Measurements from ENCODE around the gene IFIT1.
"Not testable (repeated sequence)": the region's sequence is repeated elsewhere in the genome, so short reads cannot be mapped to it uniquely, and the experiment has no call there.

IFIT1 gene

GRCh38 chr10:89404104-89405047 lies 12.0 kb downstream of the IFIT1 start:
- DNase-seq = no peak

DNA sequence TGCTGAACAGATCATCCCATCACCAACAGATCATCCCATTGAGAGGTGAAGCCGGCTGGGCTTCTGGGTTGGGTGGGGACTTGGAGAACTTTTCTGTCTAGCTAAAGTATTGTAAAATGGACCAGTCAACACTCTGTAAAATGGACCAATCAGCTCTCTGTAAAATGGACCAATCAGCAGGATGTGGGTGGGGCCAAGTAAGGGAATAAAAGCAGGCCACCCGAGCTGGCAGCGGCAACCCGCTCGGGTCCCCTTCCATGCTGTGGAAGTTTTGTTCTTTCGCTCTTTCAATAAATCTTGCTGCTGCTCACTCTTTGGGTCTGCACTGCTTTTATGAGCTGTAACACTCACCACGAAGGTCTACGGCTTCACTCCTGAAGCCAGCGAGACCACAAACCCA lies 13.8 kb downstream of the IFIT1 start:
- not testable (repeated sequence) for DNase-seq

DNA sequence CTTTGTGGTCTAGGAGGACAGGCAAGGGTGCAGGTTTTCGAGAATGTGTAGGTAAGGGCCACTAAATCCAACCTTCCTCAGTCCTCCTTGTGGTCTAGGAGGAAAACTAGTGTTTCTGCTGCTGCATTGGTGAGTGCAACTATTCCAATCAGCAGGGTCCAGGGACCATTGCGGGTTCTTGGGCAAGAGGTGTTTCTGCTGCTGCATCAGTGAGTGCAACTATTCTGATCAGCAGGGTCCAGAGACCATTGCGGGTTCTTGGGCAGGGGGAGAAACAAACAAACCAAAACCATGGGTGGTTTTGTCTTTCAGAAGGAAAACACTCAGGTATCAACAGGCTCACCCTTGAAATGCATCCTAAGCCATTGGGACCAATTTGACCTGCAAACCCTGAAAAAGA lies 15.4 kb downstream of the IFIT1 start:
- DNase-seq = not testable (repeated sequence)

GRCh38 chr10:89409282-89409681 lies 16.9 kb downstream of the IFIT1 start:
- not testable (repeated sequence) for DNase-seq

- not testable (repeated sequence) for DNase-seq
Observed at GRCh38 chr10:89410551-89410950, 18.1 kb downstream of the IFIT1 start.

- DNase-seq = not testable (repeated sequence)
Observed at GRCh38 chr10:89411135-89411534, 18.7 kb downstream of the IFIT1 start.

- DNase-seq = peak; percentile 56
Observed at GRCh38 chr10:89412276-89412675, 19.9 kb downstream of the IFIT1 start.

DNA sequence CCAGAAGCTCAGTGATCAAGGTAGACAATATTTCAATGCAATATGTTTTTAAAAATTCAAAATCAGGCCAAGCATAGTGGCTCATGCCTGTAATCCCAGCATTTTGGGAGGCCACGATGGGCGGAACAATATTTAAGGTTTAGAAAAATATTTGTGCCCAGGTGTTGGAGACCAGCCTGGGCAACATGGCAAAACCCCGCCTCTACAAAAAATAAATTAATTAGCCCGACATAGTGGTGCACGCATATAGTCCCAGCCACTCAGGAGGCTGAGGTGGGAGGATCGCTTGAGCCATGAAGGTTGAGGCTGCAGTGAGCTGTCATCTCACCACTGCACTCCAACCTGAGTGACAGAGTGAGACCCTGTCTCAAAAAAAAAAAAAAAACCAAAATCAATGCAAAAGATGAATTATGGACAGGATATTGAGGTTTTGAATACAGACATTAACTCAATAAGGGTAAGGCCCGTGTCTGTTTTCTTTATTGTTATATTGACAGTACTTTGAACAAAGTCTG lies 21.0 kb downstream of the IFIT1 start:
- no peak for DNase-seq

GRCh38 chr10:89414146-89414878 lies 21.9 kb downstream of the IFIT1 start, which contains the start of gene IFIT5:
Gene IFIT5 (plus strand): TSS chr10:89414568. CDS start chr10:89414799, 231 bp downstream.
- DNase-seq = peak; percentile 66

DNA sequence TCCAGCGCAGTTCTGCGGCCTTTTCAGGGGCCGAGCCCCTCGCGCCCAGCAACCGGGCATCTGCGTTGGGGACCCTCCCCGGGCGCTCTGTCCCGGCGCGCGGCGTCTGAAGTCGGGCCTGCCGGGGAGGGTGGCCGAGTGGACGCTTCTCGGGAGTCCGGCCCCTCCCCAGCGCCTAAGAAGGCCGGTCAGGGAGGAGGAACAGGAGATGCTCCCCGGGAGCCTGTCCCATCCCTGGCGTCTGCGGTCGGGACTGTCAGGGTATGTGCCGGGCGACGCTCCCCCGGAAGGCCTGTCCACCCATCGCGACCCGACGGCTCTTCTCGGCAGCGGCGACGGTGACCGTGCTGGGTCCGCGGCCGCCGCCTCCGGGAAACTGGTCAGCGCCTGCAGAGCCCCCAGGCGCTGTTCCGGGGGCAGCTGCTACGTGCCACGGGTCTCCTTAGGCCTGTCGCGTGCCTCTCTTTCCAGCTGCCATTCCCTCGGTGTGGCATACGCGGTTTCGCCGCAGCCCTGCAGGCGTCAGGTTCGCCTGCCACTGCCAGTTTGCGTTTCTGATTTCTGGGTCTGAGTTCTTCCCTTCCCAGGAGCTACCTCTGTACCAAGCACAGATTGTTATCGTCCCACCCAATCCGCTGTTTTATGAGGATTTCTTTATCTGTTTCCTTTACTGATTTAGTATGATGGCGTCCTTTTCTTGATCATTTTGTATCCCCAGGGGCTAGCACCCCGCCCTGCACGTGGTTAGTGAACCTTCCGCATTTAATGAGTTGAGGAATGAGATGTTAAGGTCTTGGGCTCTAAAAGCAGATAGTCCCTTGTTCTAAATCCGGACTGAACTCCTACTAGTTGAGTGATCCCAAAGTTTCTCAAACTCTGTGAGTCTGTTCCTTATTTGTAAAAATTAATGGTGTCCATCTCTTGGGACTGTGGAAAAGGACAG lies 22.7 kb downstream of the IFIT1 start:
- DNase-seq = peak; percentile 51

- DNase-seq = no peak
Observed at GRCh38 chr10:89416465-89416864, 24.0 kb downstream of the IFIT1 start.

GRCh38 chr10:89419548-89419947 lies 27.1 kb downstream of the IFIT1 start:
- no peak for DNase-seq

GRCh38 chr10:89421018-89421476 lies 28.6 kb downstream of the IFIT1 start:
- DNase-seq = no peak

GRCh38 chr10:89425000-89425399 lies 32.6 kb downstream of the IFIT1 start:
- DNase-seq = no peak

GRCh38 chr10:89426230-89426868 lies 33.9 kb downstream of the IFIT1 start:
- DNase-seq = no peak

GRCh38 chr10:89427629-89428028 lies 35.2 kb downstream of the IFIT1 start:
- no peak for DNase-seq

DNA sequence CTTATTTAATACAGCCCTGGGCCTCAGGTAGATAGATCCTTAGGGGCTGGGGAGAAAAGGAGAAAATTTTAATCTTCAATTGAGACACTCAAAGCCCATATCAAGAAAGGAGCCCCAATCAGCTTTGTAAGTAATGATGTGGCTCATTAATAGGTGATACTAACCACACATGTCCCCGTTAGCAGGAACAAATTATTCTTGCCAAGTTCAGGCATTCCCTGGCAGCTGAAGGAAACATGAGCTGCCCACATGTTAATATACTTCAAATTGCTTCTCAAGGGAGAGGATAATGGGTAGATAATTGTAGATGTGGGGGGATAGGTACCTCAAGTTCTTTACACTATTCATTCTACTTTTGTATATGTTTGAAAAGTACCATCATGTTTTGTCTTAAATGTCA lies 36.5 kb downstream of the IFIT1 start:
- DNase-seq = no peak

DNA sequence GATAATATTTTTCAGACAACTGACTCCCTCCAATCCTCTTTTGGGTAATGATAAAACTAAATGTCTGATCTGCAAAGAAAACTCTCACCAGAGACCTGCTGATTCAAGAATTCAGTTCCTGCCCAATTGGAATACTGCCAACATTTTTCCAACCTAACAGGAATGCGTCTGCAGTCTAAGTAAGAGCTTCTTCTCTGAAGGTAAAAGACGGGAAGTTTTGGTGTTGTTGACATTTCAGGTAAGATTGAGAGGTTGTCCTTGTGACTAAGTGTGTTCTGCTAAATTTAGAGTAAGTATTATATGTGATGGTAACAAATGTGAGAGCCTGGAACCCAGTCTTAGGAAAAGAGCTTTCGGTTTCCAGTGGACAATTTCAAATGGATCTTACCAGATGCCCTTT lies 39.6 kb downstream of the IFIT1 start:
- no peak for DNase-seq

GRCh38 chr10:89438525-89438924 lies 46.1 kb downstream of the IFIT1 start:
- DNase-seq = no peak

DNA sequence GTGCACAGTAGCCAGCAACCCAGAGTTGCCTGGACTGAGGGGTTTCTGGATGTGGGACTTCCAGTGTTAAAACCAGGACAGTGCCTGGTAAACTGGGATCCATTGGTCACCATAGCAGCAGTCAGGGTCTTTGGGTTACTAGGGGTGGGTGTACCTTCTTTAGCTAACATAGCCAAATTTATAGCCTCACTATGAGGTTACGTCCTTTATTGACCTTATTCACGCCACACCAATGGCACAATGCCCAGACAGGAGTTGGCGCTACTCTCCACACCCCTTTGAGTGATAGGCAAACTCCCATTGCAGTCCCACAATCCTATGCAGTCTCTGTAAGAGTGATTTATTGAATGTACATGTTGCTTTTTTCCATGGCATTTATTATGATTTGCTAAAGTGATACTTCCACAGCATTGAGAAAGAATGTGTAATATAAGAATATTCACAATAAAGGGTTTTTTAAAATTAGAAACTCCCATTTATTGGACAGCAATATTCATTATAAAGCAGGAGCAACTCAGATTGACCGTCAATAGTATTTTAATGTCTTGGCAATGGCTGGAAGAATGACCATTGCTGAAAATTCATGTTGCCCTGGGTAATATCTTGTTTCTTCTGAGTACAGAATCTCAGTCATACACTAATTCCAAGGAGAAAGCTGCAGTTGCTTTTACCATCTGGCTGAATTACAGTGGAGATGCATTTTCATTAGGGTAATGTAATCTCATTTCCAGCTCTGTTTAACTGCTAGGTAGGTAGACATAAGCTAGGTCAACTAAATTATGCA lies 48.0 kb downstream of the IFIT1 start:
- DNase-seq = no peak

- DNase-seq = no peak
Observed at GRCh38 chr10:89442289-89442688, 49.9 kb downstream of the IFIT1 start.

Measured in activated naive CD4-positive, alpha-beta T cell treated with anti-CD3 and anti-CD28 coated beads, Interleukin-2, amount 50 U/mL, for 16 hours (primary cell).